ENCODE measurements around the gene ARHGDIB. TPM values are rescaled to one million over a fixed set of nuclear protein-coding genes. Genes with fewer than 3 reads are reported as not detected.

The ARHGDIB gene
- total RNA-seq, 6 donors from 2014 or later, result 169 to 307 (median 211) TPM

DNA sequence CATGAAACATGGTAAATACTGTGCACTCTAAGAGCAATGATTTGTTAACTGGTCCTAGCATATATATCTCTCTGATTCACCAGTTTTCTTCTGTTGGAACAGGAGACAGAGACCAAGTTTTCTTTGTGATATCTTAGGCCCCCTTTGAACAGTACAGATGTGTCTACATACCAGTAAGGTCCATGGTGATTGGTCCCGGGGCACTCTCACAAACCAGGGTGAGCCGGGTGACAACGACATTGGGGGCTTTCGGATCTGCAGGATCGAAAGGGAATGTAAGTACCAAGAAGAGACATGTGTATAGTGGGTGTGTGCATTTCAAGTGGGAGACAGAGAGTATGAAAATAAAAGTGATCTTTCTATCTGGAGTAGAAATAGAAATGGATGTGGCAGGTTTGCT, 11.8 kb downstream of the ARHGDIB start:
- no peak for TF ChIP-seq POLR2A (IDR thresholded peaks at IDR 0.05)
- TF ChIP-seq, protein P1, sequence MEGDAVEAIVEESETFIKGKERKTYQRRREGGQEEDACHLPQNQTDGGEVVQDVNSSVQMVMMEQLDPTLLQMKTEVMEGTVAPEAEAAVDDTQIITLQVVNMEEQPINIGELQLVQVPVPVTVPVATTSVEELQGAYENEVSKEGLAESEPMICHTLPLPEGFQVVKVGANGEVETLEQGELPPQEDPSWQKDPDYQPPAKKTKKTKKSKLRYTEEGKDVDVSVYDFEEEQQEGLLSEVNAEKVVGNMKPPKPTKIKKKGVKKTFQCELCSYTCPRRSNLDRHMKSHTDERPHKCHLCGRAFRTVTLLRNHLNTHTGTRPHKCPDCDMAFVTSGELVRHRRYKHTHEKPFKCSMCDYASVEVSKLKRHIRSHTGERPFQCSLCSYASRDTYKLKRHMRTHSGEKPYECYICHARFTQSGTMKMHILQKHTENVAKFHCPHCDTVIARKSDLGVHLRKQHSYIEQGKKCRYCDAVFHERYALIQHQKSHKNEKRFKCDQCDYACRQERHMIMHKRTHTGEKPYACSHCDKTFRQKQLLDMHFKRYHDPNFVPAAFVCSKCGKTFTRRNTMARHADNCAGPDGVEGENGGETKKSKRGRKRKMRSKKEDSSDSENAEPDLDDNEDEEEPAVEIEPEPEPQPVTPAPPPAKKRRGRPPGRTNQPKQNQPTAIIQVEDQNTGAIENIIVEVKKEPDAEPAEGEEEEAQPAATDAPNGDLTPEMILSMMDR (IDR thresholded peaks at IDR 0.05), result no peak
- TF ChIP-seq EP300 (IDR thresholded peaks at IDR 0.05), result no peak
- no peak for TF ChIP-seq POLR2AphosphoS5 (IDR thresholded peaks at IDR 0.05)
- no peak for DNase-seq
- H3K36me3 ChIP-seq, result peaks cover 0 to 47% (median 23%) of the 10 kb centered on the region in 4 donors
- H3K4me3 ChIP-seq, result no peak overlapping the region
- peak overlapping the region; percentile 28 to 85 (median 73) for H3K27ac ChIP-seq
- ATAC-seq (ENCODE audit: low FRiP score in 2 of 2), result no peak
- 88 to 94% methylated on average over 5 of the region's 5 CpGs for WGBS, 2 donors
- no peaks in the 10 kb centered on the region for H3K9me3 ChIP-seq
- no peaks in the 10 kb centered on the region for H3K27me3 ChIP-seq
- peaks cover 73 to 85% (median 77%) of the 10 kb centered on the region in 4 donors for H3K4me1 ChIP-seq

DNA sequence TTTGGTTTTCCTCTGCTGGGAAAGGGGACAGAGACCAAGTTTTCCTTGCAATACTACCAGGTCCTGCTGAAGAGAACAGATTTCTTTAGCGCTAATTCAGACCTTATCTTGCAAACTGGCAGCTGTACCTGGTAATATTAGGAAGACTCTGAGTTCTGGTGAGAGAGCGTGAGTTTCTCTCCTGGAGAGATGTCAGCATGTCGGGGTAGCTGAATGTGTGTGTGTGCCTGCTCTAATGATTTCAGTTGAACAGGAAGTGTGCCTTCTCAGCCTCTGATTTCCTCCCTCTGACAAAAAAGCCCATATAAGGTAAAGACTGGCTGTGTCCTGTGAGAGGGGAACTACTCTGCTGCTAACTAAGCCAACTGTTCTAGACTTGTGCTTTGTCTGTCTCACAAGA, 12.7 kb downstream of the ARHGDIB start:
- TF ChIP-seq EP300 (IDR thresholded peaks at IDR 0.05) (no peak), POLR2AphosphoS5 (IDR thresholded peaks at IDR 0.05) (peak in 1 of 2 donors; percentile 20), POLR2A (IDR thresholded peaks at IDR 0.05) (no peak)
- TF ChIP-seq, protein P1 (IDR thresholded peaks at IDR 0.05), result no peak
- ATAC-seq (ENCODE audit: low FRiP score in 2 of 2) (peak; percentile 87 to 93), DNase-seq (no peak)
- Histone ChIP-seq H3K27ac (peak overlapping the region; percentile 50 to 85 (median 73)), H3K27me3 (no peaks in the 10 kb centered on the region), H3K4me3 (no peak overlapping the region), H3K4me1 (peaks cover 68 to 76% (median 69%) of the 10 kb centered on the region in 4 donors), H3K36me3 (peaks cover 0 to 53% (median 24%) of the 10 kb centered on the region in 4 donors), H3K9me3 (no peaks in the 10 kb centered on the region)
- 18 to 24% methylated on average over 3 of the region's 3 CpGs for WGBS, 2 donors

DNA sequence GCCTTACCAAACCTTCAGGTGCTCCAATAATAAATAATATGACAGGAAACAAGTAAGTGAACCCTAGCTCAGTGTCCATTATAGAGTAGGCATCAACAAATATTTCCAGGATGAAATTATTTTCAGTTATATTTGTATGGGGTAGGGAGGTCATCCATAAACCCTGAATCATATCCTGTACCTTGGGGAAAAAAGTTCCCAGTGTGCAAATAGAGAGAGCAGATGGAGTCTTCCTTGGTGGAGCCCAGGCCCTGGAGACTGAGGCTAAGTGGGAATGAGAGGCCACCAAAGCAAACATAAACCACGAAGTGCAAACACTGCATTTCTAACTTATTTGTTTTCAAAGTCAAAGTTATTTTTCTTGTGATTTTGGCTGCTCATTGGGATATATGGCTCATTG, 14.5 kb downstream of the ARHGDIB start:
- TF ChIP-seq, protein P1 (IDR thresholded peaks at IDR 0.05), result no peak
- no peak for TF ChIP-seq EP300 (IDR thresholded peaks at IDR 0.05)
- no peak for TF ChIP-seq POLR2AphosphoS5 (IDR thresholded peaks at IDR 0.05)
- TF ChIP-seq POLR2A (IDR thresholded peaks at IDR 0.05), result no peak
- ATAC-seq (ENCODE audit: low FRiP score in 2 of 2) (no peak), DNase-seq (no peak)
- H3K4me1 ChIP-seq, result peaks cover 50 to 58% (median 52%) of the 10 kb centered on the region in 4 donors
- 57 to 72% methylated on average over 1 of the region's 1 CpG for WGBS, 2 donors
- H3K4me3 ChIP-seq, result no peak overlapping the region
- H3K27ac ChIP-seq, result peak overlapping the region in 2 of 4 donors; percentile 9 to 85
- peaks cover 0 to 70% (median 37%) of the 10 kb centered on the region in 4 donors for H3K36me3 ChIP-seq
- H3K27me3 ChIP-seq, result no peaks in the 10 kb centered on the region
- H3K9me3 ChIP-seq, result no peaks in the 10 kb centered on the region

DNA sequence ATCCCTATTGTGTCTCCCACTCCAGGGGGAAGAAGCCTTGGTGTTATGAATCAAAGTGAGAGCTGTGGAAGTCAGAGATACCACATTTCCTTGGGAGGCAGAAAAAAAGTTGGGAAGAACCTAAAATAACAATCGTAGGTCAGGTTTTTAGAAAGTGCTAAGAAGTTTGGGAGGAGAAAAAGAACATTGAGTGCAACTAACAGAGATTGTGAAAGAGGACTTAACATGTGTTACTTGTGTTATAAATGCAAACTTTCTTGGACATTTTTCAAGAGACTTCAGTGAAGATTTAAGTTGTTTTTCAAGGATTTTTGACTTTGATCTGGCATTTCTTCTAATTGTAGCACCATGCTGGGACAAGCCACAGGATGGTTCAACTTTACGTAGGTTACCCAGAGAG, 15.2 kb downstream of the ARHGDIB start:
- ATAC-seq (ENCODE audit: low FRiP score in 2 of 2) (no peak), DNase-seq (no peak)
- no peaks in the 10 kb centered on the region for H3K9me3 ChIP-seq
- H3K36me3 ChIP-seq, result peaks cover 0 to 77% (median 41%) of the 10 kb centered on the region in 4 donors
- no peaks in the 10 kb centered on the region for H3K27me3 ChIP-seq
- no peak overlapping the region for H3K4me3 ChIP-seq
- WGBS, 2 donors, result 54 to 79% methylated on average over 2 of the region's 2 CpGs
- peaks cover 43 to 51% (median 45%) of the 10 kb centered on the region in 4 donors for H3K4me1 ChIP-seq
- no peak for TF ChIP-seq POLR2A (IDR thresholded peaks at IDR 0.05)
- no peak for TF ChIP-seq POLR2AphosphoS5 (IDR thresholded peaks at IDR 0.05)
- TF ChIP-seq, protein P1 (IDR thresholded peaks at IDR 0.05), result no peak
- TF ChIP-seq EP300 (IDR thresholded peaks at IDR 0.05), result no peak
- peak overlapping the region in 2 of 4 donors; percentile 9 to 85 for H3K27ac ChIP-seq
